ENCODE data around the gene FARS2. TPM values are rescaled to one million over a fixed set of nuclear protein-coding genes. Genes with fewer than 3 reads are reported as not detected.

Gene FARS2
- total and polyA plus RNA-seq, 2 donors (not counting 1 experiment from before 2014, with no cell fraction given), result 11.0 to 18.5 TPM

DNA sequence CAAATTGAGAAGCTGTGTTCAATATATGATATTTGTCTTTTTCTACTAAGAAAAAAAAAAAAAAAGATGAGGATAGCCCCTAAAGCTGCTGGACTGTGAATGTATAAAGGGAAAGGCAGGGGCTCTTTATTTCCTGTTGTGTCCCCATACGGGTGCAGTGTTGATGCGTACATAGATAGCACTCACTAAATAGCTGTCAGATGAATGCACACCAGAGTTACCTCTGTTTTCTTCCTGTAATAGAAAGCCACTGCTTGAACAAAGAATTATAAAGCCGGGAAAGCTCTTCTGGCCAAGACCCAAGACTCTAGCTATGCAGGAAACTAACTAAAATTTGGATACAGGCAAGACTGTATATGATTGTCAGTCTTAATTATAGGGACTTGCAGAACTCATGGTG is 260.0 kb downstream of the FARS2 start:
- no peak overlapping the region for H3K4me3 ChIP-seq (replicated peaks in 1 of 4; ENCODE audit: control extremely low read depth in 1 of 4, insufficient read depth in 1 of 4, low read depth in 3 of 4, low read length in 4 of 4)
- no peak for DNase-seq (ENCODE audit: low read depth in 2 of 2)
- no peaks in the 10 kb centered on the region for H3K36me3 ChIP-seq (ENCODE audit: control insufficient read depth, insufficient read depth, low read length)
- no peak overlapping the region for H2AFZ ChIP-seq (ENCODE audit: low read length)
- H3K4me1 ChIP-seq (ENCODE audit: control insufficient read depth, extremely low read depth, insufficient read depth, low read length), result no peaks in the 10 kb centered on the region
- no peak overlapping the region for H3K27ac ChIP-seq (ENCODE audit: insufficient read depth, low read length)
- H4K20me1 ChIP-seq (ENCODE audit: control insufficient read depth, extremely low read depth, insufficient read depth, low read length), result no peaks in the 10 kb centered on the region
- TF ChIP-seq, protein P1, sequence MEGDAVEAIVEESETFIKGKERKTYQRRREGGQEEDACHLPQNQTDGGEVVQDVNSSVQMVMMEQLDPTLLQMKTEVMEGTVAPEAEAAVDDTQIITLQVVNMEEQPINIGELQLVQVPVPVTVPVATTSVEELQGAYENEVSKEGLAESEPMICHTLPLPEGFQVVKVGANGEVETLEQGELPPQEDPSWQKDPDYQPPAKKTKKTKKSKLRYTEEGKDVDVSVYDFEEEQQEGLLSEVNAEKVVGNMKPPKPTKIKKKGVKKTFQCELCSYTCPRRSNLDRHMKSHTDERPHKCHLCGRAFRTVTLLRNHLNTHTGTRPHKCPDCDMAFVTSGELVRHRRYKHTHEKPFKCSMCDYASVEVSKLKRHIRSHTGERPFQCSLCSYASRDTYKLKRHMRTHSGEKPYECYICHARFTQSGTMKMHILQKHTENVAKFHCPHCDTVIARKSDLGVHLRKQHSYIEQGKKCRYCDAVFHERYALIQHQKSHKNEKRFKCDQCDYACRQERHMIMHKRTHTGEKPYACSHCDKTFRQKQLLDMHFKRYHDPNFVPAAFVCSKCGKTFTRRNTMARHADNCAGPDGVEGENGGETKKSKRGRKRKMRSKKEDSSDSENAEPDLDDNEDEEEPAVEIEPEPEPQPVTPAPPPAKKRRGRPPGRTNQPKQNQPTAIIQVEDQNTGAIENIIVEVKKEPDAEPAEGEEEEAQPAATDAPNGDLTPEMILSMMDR (conservative IDR thresholded peaks at IDR 0.05 in 1 of 2, IDR thresholded peaks at IDR 0.05 in 1 of 2; ENCODE audit: low read depth in 1 of 2, low read length in 2 of 2), result no peak
- TF ChIP-seq EZH2 (IDR thresholded peaks at IDR 0.05; ENCODE audit: low read length, missing control alignments), result no peak
- no peaks in the 10 kb centered on the region for H3K79me2 ChIP-seq (ENCODE audit: control insufficient read depth, insufficient read depth, low read length)
- no peak overlapping the region for H3K9ac ChIP-seq (ENCODE audit: insufficient read depth, low read length)
- H3K4me2 ChIP-seq (ENCODE audit: extremely low read depth, insufficient read depth, low read length), result no peak overlapping the region
- H3K27me3 ChIP-seq (ENCODE audit: control insufficient read depth, insufficient read depth, low read length), result no peaks in the 10 kb centered on the region
- no peaks in the 10 kb centered on the region for H3K9me3 ChIP-seq (ENCODE audit: control insufficient read depth, insufficient read depth, low read depth, low read length)

DNA sequence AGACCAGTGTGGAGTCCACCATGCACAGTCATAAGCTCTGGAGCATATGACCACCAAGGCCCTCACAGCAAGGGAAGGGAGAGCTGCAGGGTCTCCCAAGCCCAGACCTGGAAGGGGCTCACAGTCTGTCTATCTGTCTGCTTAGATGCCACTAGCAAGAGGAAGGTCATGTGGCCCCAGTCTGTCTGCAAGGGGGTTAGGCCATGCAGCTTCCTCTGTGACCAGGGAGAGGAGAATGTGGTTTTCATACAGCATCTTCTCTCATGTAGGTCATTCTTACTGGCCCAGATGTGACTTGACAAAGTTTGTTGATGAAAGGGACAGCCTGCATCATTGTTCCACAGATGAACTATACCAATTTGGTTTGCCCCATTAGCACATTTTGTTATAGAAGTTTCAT is 260.8 kb downstream of the FARS2 start:
- no peaks in the 10 kb centered on the region for H3K79me2 ChIP-seq (ENCODE audit: control insufficient read depth, insufficient read depth, low read length)
- no peaks in the 10 kb centered on the region for H3K4me1 ChIP-seq (ENCODE audit: control insufficient read depth, extremely low read depth, insufficient read depth, low read length)
- H3K9me3 ChIP-seq (ENCODE audit: control insufficient read depth, insufficient read depth, low read depth, low read length), result no peaks in the 10 kb centered on the region
- H2AFZ ChIP-seq (ENCODE audit: low read length), result no peak overlapping the region
- no peak overlapping the region for H3K4me3 ChIP-seq (replicated peaks in 1 of 4; ENCODE audit: control extremely low read depth in 1 of 4, insufficient read depth in 1 of 4, low read depth in 3 of 4, low read length in 4 of 4)
- H4K20me1 ChIP-seq (ENCODE audit: control insufficient read depth, extremely low read depth, insufficient read depth, low read length), result no peaks in the 10 kb centered on the region
- H3K4me2 ChIP-seq (ENCODE audit: extremely low read depth, insufficient read depth, low read length), result no peak overlapping the region
- H3K36me3 ChIP-seq (ENCODE audit: control insufficient read depth, insufficient read depth, low read length), result no peaks in the 10 kb centered on the region
- H3K27ac ChIP-seq (ENCODE audit: insufficient read depth, low read length), result no peak overlapping the region
- TF ChIP-seq, protein P1 (conservative IDR thresholded peaks at IDR 0.05 in 1 of 2, IDR thresholded peaks at IDR 0.05 in 1 of 2; ENCODE audit: low read depth in 1 of 2, low read length in 2 of 2), result no peak
- TF ChIP-seq EZH2 (IDR thresholded peaks at IDR 0.05; ENCODE audit: low read length, missing control alignments), result no peak
- DNase-seq (ENCODE audit: low read depth in 2 of 2), result no peak
- no peaks in the 10 kb centered on the region for H3K27me3 ChIP-seq (ENCODE audit: control insufficient read depth, insufficient read depth, low read length)
- no peak overlapping the region for H3K9ac ChIP-seq (ENCODE audit: insufficient read depth, low read length)

DNA sequence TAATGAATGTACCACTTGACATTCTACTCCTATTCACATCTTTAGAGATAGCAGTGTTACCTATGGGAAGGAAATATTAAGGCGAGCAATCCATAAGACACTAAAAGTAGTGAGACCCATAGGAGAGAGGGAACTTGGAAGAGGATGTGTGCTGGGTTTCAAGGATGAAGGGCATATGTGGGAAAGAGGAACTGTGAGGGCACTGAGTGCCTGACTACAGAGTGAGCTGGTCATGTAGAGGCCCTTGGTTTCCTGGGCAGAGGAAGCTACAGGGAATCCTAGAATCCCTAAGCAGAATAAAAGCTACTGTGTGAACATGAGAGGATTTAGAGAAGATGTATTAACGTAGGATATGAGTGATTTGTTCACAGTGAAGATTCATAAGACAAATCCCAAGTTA is 262.8 kb downstream of the FARS2 start:
- Histone ChIP-seq H3K4me2 (ENCODE audit: extremely low read depth, insufficient read depth, low read length) (no peak overlapping the region), H3K4me3 (replicated peaks in 1 of 4; ENCODE audit: control extremely low read depth in 1 of 4, insufficient read depth in 1 of 4, low read depth in 3 of 4, low read length in 4 of 4) (no peak overlapping the region), H3K27ac (ENCODE audit: insufficient read depth, low read length) (no peak overlapping the region), H2AFZ (ENCODE audit: low read length) (no peak overlapping the region), H3K36me3 (ENCODE audit: control insufficient read depth, insufficient read depth, low read length) (no peaks in the 10 kb centered on the region), H3K9me3 (ENCODE audit: control insufficient read depth, insufficient read depth, low read depth, low read length) (no peaks in the 10 kb centered on the region), H3K79me2 (ENCODE audit: control insufficient read depth, insufficient read depth, low read length) (no peaks in the 10 kb centered on the region), H3K4me1 (ENCODE audit: control insufficient read depth, extremely low read depth, insufficient read depth, low read length) (no peaks in the 10 kb centered on the region), H3K9ac (ENCODE audit: insufficient read depth, low read length) (no peak overlapping the region), H3K27me3 (ENCODE audit: control insufficient read depth, insufficient read depth, low read length) (no peaks in the 10 kb centered on the region), H4K20me1 (ENCODE audit: control insufficient read depth, extremely low read depth, insufficient read depth, low read length) (no peaks in the 10 kb centered on the region)
- DNase-seq (ENCODE audit: low read depth in 2 of 2), result no peak
- no peak for TF ChIP-seq EZH2 (IDR thresholded peaks at IDR 0.05; ENCODE audit: low read length, missing control alignments)
- TF ChIP-seq, protein P1 (conservative IDR thresholded peaks at IDR 0.05 in 1 of 2, IDR thresholded peaks at IDR 0.05 in 1 of 2; ENCODE audit: low read depth in 1 of 2, low read length in 2 of 2), result no peak

Measured in fibroblast of lung (primary cell).